Activated CD4-positive, alpha-beta T cell treated with anti-CD3 and anti-CD28 coated beads for 36 hours (primary cell): ENCODE results near the gene NTN5. TPM values are rescaled to one million over a fixed set of nuclear protein-coding genes. Genes with fewer than 3 reads are reported as not detected.
"Not testable (repeated sequence)": the region's sequence is repeated elsewhere in the genome, so short reads cannot be mapped to it uniquely, and the experiment has no call there.

Experiments
- ATAC-seq: fragments of 200-7000 bp; cut with Tn5 transposase; one replicate; pipeline ENCODE4 v1.10.0; 2021; ENCODE audit warnings: mild to moderate bottlenecking, moderate library complexity
- CTCF ChIA-PET: fragments of 350-600 bp; sonication (Branson Sonifier 250); formaldehyde crosslinking; loops from one replicate; lab custom pipeline; 2021; ENCODE audit warnings: antibody characterized with exemption; lab: Charles Lee
- POLR2A ChIA-PET: fragments of 350-600 bp; sonication (Branson Sonifier 250); formaldehyde crosslinking; loops from one replicate; lab custom pipeline; 2021; ENCODE audit warnings: antibody characterized with exemption, inconsistent platforms; lab: Charles Lee
- DNase-seq: peaks from one replicate; pipeline ENCODE4 v3.0.0-alpha.2; 2020
- H3K27ac Mint-ChIP-seq: one replicate; pipeline ENCODE4 v1.8.0; 2021; ENCODE audit warnings: mixed read lengths
- H3K27me3 Mint-ChIP-seq: one replicate; pipeline ENCODE4 v1.8.0; 2021; ENCODE audit warnings: mixed read lengths
- H3K36me3 Mint-ChIP-seq: one replicate; pipeline ENCODE4 v1.8.0; 2021; ENCODE audit warnings: low read depth, mixed read lengths
- H3K4me1 Mint-ChIP-seq: one replicate; pipeline ENCODE4 v1.8.0; 2021; ENCODE audit warnings: mixed read lengths
- H3K4me3 Mint-ChIP-seq: one replicate; pipeline ENCODE4 v1.8.0; 2021; ENCODE audit warnings: mild to moderate bottlenecking, moderate library complexity, mixed read lengths
- H3K9me3 Mint-ChIP-seq: one replicate; pipeline ENCODE4 v1.8.0; 2021; ENCODE audit warnings: low read depth, mixed read lengths
- intact Hi-C, 2 experiments: fragments of 100-400 bp; cut with DNase I in 1 of 2; cut with micrococcal nuclease in 1 of 2; formaldehyde crosslinking; loops; one replicate each; pipeline versions ENCODE4 v1.14.2 to v1.15.1; 2022 to 2024; cut with DNase I, micrococcal nuclease
- total RNA-seq, 2 experiments: library from RNA; stranded (reverse); gene quantifications; one replicate each; pipeline ENCODE4 v1.2.3, GENCODE V29; 2021

The NTN5 gene
- total RNA-seq, 2 experiments from 2014 or later = 0.50 to 0.60 TPM

GRCh38 chr19:48696353-48697010, 23.7 kb upstream of the NTN5 start:
- ChIA-PET CTCF (interaction anchor here (0.6 to 1.0 kb wide), 5 partner anchors 13 to 729 kb away, joined by 3 to 4 read pairs (median 3); partner anchors contain the start of gene GFY), POLR2A (interaction anchor here (0.5 to 0.7 kb wide), 2 partner anchors 17 to 387 kb away, joined by 3 to 4 read pairs; no protein-coding TSS in a partner anchor)
- no peak overlapping the region for H3K4me3 Mint-ChIP-seq
- peaks cover 10% of the 10 kb centered on the region for H3K4me1 Mint-ChIP-seq
- peaks cover 5% of the 10 kb centered on the region for H3K36me3 Mint-ChIP-seq
- no peak overlapping the region for H3K27ac Mint-ChIP-seq
- ATAC-seq = peak; percentile 49
- peaks cover 11% of the 10 kb centered on the region for H3K27me3 Mint-ChIP-seq
- no peak for DNase-seq
- no peaks in the 10 kb centered on the region for H3K9me3 Mint-ChIP-seq
- intact Hi-C loops = no loop called here

DNA sequence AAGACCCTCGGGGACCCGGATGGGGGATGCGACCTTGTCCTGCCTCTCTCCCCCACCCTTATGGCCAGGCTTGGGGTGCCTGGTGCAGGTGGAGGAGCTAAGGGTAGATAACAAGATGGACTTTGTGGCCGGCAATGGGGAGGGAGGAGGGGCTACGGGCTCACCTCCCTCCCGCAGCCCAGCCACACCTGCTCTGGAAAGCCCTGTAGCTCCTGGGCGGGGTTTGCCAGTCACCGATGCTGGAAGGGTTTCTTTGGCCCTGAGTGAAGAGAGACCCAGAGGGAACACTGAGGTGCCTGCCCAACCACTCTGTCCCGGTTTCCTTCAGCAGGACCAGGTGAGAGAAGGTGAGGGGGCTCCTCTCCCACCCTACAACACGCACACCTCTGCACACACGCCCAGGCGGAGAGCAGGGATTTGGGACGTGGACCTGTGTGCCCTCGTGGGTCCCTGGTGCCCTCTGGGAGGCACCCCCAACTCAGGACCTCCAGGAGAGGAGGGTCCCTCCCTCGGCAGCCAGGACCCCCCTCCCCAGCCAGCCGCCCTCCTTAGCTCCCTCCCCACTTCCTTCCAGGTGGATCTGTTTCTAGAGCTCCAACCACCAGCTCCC, 23.0 kb upstream of the NTN5 start, which contains the start of gene FUT2:
FUT2 (plus strand) TSS at position 229 of the 610 bp plus-strand sequence. CDS start 6,986 bp downstream, outside the sequence.
- H3K36me3 Mint-ChIP-seq = peaks cover 5% of the 10 kb centered on the region
- no peak for DNase-seq
- H3K4me1 Mint-ChIP-seq = peaks cover 10% of the 10 kb centered on the region
- H3K27ac Mint-ChIP-seq = no peak within 1 kb of the TSS
- POLR2A ChIA-PET = no interaction called here
- H3K4me3 Mint-ChIP-seq = no peak within 1 kb of the TSS
- no peak for ATAC-seq
- no peaks in the 10 kb centered on the region for H3K9me3 Mint-ChIP-seq
- peaks cover 11% of the 10 kb centered on the region for H3K27me3 Mint-ChIP-seq
- intact Hi-C loops = no loop called here
- CTCF ChIA-PET = interaction anchor here (0.5 to 1.0 kb wide), 4 partner anchors 12 to 51 kb away, joined by 3 read pairs; partner anchors contain the start of gene IZUMO1

DNA sequence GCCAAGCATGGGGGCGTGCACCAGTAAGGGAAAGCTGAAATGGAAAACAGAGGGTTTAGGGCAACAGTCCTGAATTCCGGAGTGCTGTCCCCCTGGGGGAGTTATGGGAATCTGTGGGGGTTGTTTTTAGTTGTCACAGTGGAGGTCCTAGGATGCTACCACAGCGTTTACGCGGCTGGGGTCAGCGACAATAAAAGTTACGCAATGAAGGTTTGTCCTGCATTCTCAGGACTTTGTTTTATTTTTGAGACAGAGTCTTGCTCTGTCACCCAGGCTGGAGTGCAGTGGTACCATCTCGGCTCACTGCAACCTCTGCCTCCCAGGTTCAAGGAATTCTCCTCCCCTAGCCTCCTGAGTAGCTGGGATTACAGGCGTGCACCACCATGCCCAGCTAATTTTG, 20.8 kb upstream of the NTN5 start:
- ATAC-seq, H3K27me3 Mint-ChIP-seq, H3K36me3 Mint-ChIP-seq, POLR2A ChIA-PET, H3K9me3 Mint-ChIP-seq, H3K27ac Mint-ChIP-seq, intact Hi-C loops, DNase-seq, CTCF ChIA-PET, H3K4me3 Mint-ChIP-seq: not testable (repeated sequence)
- peaks cover 10% of the 10 kb centered on the region for H3K4me1 Mint-ChIP-seq

DNA sequence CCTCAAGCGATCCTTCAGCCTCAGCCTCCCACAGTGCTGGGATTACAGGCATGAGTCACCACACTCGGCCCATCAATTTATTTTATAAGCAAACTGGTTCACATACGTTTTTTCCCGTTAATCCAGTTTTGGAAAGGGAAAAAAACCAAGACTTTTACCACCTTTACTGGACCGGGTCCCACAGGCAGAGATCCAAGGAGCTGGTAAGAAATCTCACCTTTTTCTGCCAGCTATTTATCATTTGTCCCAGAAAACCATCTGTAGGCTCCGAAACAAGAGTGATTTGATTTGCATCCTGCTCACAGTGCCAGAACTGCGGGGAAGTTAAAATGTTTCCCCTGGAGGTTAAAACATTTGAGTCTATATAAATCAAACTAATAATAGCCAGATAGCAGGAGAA, 16.6 kb upstream of the NTN5 start:
- DNase-seq (no peak), ATAC-seq (no peak)
- no peak overlapping the region for H3K27ac Mint-ChIP-seq
- intact Hi-C loops = no loop called here
- no peak overlapping the region for H3K4me3 Mint-ChIP-seq
- H3K9me3 Mint-ChIP-seq = no peaks in the 10 kb centered on the region
- H3K27me3 Mint-ChIP-seq = no peaks in the 10 kb centered on the region
- H3K36me3 Mint-ChIP-seq = no peaks in the 10 kb centered on the region
- H3K4me1 Mint-ChIP-seq = no peaks in the 10 kb centered on the region
- POLR2A ChIA-PET = interaction anchor here (0.6 kb wide), 1 partner anchor 81 kb away, joined by 4 read pairs; no protein-coding TSS in a partner anchor
- CTCF ChIA-PET = interaction anchor here (0.6 kb wide), 1 partner anchor 509 kb away, joined by 3 read pairs; no protein-coding TSS in a partner anchor

- Mint-ChIP-seq H3K4me3 (no peak overlapping the region), H3K4me1 (no peaks in the 10 kb centered on the region), H3K36me3 (no peaks in the 10 kb centered on the region), H3K27ac (no peak overlapping the region), H3K27me3 (no peaks in the 10 kb centered on the region), H3K9me3 (no peaks in the 10 kb centered on the region)
- CTCF ChIA-PET = interaction anchor here (1.1 kb wide), 1 partner anchor 10 kb away, joined by 4 read pairs; no protein-coding TSS in a partner anchor
- POLR2A ChIA-PET = no interaction called here
- no peak for ATAC-seq
- intact Hi-C loops = no loop called here
- no peak for DNase-seq
Measured at GRCh38 chr19:48687776-48688175, 15.0 kb upstream of the NTN5 start.

GRCh38 chr19:48686637-48687036, 13.8 kb upstream of the NTN5 start:
- H3K4me3 Mint-ChIP-seq, ATAC-seq, H3K9me3 Mint-ChIP-seq, POLR2A ChIA-PET, DNase-seq, CTCF ChIA-PET, H3K4me1 Mint-ChIP-seq, H3K36me3 Mint-ChIP-seq, H3K27me3 Mint-ChIP-seq, intact Hi-C loops, H3K27ac Mint-ChIP-seq: not testable (repeated sequence)

GRCh38 chr19:48686088-48686487, 13.3 kb upstream of the NTN5 start:
- Mint-ChIP-seq H3K4me1 (no peaks in the 10 kb centered on the region), H3K27me3 (no peaks in the 10 kb centered on the region), H3K27ac (no peak overlapping the region), H3K36me3 (no peaks in the 10 kb centered on the region), H3K4me3 (no peak overlapping the region), H3K9me3 (no peaks in the 10 kb centered on the region)
- intact Hi-C loops = no loop called here
- ChIA-PET POLR2A (no interaction called here), CTCF (no interaction called here)
- ATAC-seq = no peak
- DNase-seq = no peak

DNA sequence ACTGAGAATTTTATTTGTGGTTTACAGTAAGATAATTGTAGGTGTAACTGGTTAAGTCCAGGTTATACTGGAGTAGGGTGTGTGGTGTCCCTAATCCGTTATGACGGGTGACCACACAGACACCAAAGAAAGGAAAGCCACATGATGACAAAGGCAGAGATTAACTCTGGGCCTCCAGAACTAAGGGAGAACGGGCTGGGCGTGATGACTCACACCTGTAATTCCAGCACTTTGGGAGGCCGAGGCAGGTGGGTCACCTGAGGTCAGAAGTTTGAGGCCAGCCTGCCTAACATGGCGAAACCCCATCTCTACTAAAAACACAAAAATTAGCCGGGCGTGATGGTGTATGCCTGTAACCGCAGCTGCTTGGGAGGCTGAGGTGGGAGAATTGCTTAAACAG, 12.8 kb upstream of the NTN5 start:
- ChIA-PET CTCF (no interaction called here), POLR2A (no interaction called here)
- no peak overlapping the region for H3K27ac Mint-ChIP-seq
- no peak for DNase-seq
- intact Hi-C loops = no loop called here
- H3K4me3 Mint-ChIP-seq = no peak overlapping the region
- H3K4me1 Mint-ChIP-seq = no peaks in the 10 kb centered on the region
- no peaks in the 10 kb centered on the region for H3K36me3 Mint-ChIP-seq
- no peak for ATAC-seq
- no peaks in the 10 kb centered on the region for H3K9me3 Mint-ChIP-seq
- no peaks in the 10 kb centered on the region for H3K27me3 Mint-ChIP-seq

- Mint-ChIP-seq H3K4me3 (no peak overlapping the region), H3K9me3 (no peaks in the 10 kb centered on the region), H3K36me3 (no peaks in the 10 kb centered on the region), H3K4me1 (no peaks in the 10 kb centered on the region), H3K27me3 (no peaks in the 10 kb centered on the region), H3K27ac (no peak overlapping the region)
- intact Hi-C loops = no loop called here
- CTCF ChIA-PET = interaction anchor here (1.4 to 1.8 kb wide), 2 partner anchors 8 to 13 kb away, joined by 3 to 4 read pairs; partner anchors contain the start of gene FUT2
- ATAC-seq = no peak
- peak; percentile 38 for DNase-seq
- POLR2A ChIA-PET = no interaction called here
Measured at GRCh38 chr19:48683349-48683748, 10.5 kb upstream of the NTN5 start.

- no peaks in the 10 kb centered on the region for H3K4me1 Mint-ChIP-seq
- POLR2A ChIA-PET = no interaction called here
- intact Hi-C loops = no loop called here
- no peaks in the 10 kb centered on the region for H3K9me3 Mint-ChIP-seq
- H3K27ac Mint-ChIP-seq = no peak overlapping the region
- no peak overlapping the region for H3K4me3 Mint-ChIP-seq
- no peak for DNase-seq
- CTCF ChIA-PET = no interaction called here
- H3K27me3 Mint-ChIP-seq = no peaks in the 10 kb centered on the region
- no peaks in the 10 kb centered on the region for H3K36me3 Mint-ChIP-seq
- ATAC-seq = peak; percentile 53
Measured at GRCh38 chr19:48681127-48681470, 8.3 kb upstream of the NTN5 start.

DNA sequence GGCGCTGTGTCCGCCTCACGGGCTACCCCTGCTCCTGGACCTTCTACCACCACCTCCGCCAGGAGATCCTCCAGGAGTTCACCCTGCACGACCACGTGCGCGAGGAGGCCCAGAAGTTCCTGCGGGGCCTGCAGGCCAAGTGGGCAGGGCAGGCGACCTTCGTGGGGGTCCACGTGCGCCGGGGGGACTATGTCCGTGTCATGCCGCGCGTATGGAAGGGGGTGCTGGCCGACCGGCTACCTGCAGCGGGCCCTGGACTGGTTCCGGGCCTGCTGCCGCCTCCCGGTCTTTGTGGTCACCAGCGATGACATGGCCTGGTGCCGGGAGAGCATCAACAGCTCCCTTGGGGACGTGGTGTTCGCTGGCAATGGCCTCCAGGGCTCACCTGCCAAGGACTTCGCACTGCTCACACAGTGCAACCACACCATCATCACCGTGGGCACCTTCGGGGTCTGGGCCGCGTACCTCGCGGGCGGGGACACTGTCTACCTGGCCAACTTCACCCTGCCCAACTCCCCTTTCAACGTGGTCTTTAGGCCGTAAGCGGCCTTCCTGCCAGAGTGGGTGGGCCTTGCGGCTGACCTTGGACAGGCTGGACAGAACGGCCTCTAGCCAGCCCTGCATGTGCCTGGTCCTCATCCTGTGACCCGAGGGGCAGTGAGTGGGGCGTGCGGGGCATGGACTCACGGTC, 7.8 kb upstream of the NTN5 start:
- Mint-ChIP-seq H3K4me3 (no peak overlapping the region), H3K9me3 (no peaks in the 10 kb centered on the region), H3K27me3 (no peaks in the 10 kb centered on the region), H3K27ac (no peak overlapping the region), H3K4me1 (no peaks in the 10 kb centered on the region), H3K36me3 (no peaks in the 10 kb centered on the region)
- no peak for ATAC-seq
- intact Hi-C loops = no loop called here
- POLR2A ChIA-PET = no interaction called here
- DNase-seq = no peak
- CTCF ChIA-PET = no interaction called here
